HEK293 (cell line): ENCODE data around the gene CELF1.
A peak's percentile ranks its signal among the peaks of the same experiment; 100 is the strongest.

ENCODE experiments used
- CTCF ChIA-PET: fragments of 350-600 bp; formaldehyde crosslinking; extraction: SDS; loops from one replicate; lab custom pipeline; 2021; ENCODE audit warnings: antibody characterized with exemption; lab: Yijun Ruan, JAX
- POLR2A ChIA-PET: fragments of 300-600 bp; formaldehyde crosslinking; extraction: SDS; loops from one replicate; lab custom pipeline; 2020; ENCODE audit warnings: antibody characterized with exemption, inconsistent platforms; lab: Yijun Ruan, JAX
- H3K27ac ChIP-seq: fragments of 200-500 bp; sonication (Bioruptor generic); 2 replicates; pipeline ENCODE4 v1.5.1; 2014; ENCODE audit warnings: low read depth, low read length, control low read depth, inconsistent platforms; ENCODE audit errors: extremely low read depth
- H3K36me3 ChIP-seq, 2 experiments: fragments of 200-500 bp in 1 of 2; sonication (Bioruptor generic) in 1 of 2; 1 replicate in 1 of 2; 2 replicates in 1 of 2; pipeline ENCODE4 v1.5.1; 2014 to 2017; ENCODE audit warnings: inconsistent platforms in 2 of 2, low read length in 2 of 2; ENCODE audit not compliant: control insufficient read depth in 2 of 2, insufficient read depth in 1 of 2
- H3K4me1 ChIP-seq: fragments of 200-500 bp; sonication (Bioruptor generic); 2 replicates; pipeline ENCODE4 v1.5.1; 2014; ENCODE audit warnings: mild to moderate bottlenecking, low read length, inconsistent platforms; ENCODE audit not compliant: control insufficient read depth, insufficient read depth
- H3K4me3 ChIP-seq: 2 replicates; pipeline ENCODE4 v1.5.1; 2011; ENCODE audit warnings: low read depth, mild to moderate bottlenecking, control low read depth, low read length, moderate library complexity
- H3K9me3 ChIP-seq: fragments of 200-500 bp; sonication (Bioruptor generic); 2 replicates; pipeline ENCODE4 v1.5.1; 2014; ENCODE audit warnings: low read depth, low read length, inconsistent platforms; ENCODE audit not compliant: control insufficient read depth, insufficient read depth
- BCL11A ChIP-seq: fragments of 450-650 bp; formaldehyde crosslinking; IDR thresholded peaks from 2 replicates; pipeline ENCODE4 v1.5.1; 2016; ENCODE audit warnings: low read depth, missing biosample characterization, missing genetic modification characterization
- GFI1B ChIP-seq: fragments of 450-650 bp; formaldehyde crosslinking; IDR thresholded peaks from 2 replicates; pipeline ENCODE4 v1.5.1; 2016; ENCODE audit warnings: missing biosample characterization, missing genetic modification characterization
- GLIS1 ChIP-seq: fragments of 450-650 bp; formaldehyde crosslinking; IDR thresholded peaks from 2 replicates; pipeline ENCODE4 v1.5.1; 2016; ENCODE audit warnings: missing biosample characterization, missing genetic modification characterization
- KLF8 ChIP-seq: fragments of 450-650 bp; formaldehyde crosslinking; IDR thresholded peaks from 2 replicates; pipeline ENCODE4 v1.5.1; 2016; ENCODE audit warnings: missing biosample characterization, missing genetic modification characterization
- OSR2 ChIP-seq: fragments of 450-650 bp; formaldehyde crosslinking; IDR thresholded peaks from 2 replicates; pipeline ENCODE4 v1.5.1; 2016; ENCODE audit warnings: missing biosample characterization, missing genetic modification characterization
- YY2 ChIP-seq: fragments of 450-650 bp; formaldehyde crosslinking; IDR thresholded peaks from 2 replicates; pipeline ENCODE4 v1.5.1; 2016; ENCODE audit warnings: missing biosample characterization, missing genetic modification characterization
- ZBTB1 ChIP-seq: fragments of 450-650 bp; formaldehyde crosslinking; IDR thresholded peaks from 2 replicates; pipeline ENCODE4 v1.5.1; 2016; ENCODE audit warnings: missing biosample characterization, missing genetic modification characterization
- ZBTB20 ChIP-seq: fragments of 450-650 bp; formaldehyde crosslinking; IDR thresholded peaks from 2 replicates; pipeline ENCODE4 v1.5.1; 2016; ENCODE audit warnings: missing biosample characterization, missing genetic modification characterization
- ZNF138 ChIP-seq: fragments of 450-650 bp; formaldehyde crosslinking; IDR thresholded peaks from 2 replicates; pipeline ENCODE4 v1.5.1; 2016; ENCODE audit warnings: missing biosample characterization, missing genetic modification characterization, borderline replicate concordance
- ZNF202 ChIP-seq: fragments of 450-650 bp; formaldehyde crosslinking; IDR thresholded peaks from 2 replicates; pipeline ENCODE4 v1.5.1; 2016; ENCODE audit warnings: missing biosample characterization, missing genetic modification characterization, borderline replicate concordance
- ZNF239 ChIP-seq: fragments of 450-650 bp; formaldehyde crosslinking; IDR thresholded peaks from 2 replicates; pipeline ENCODE4 v1.5.1; 2016; ENCODE audit warnings: missing biosample characterization, missing genetic modification characterization
- ZNF529 ChIP-seq: fragments of 450-650 bp; formaldehyde crosslinking; IDR thresholded peaks from 2 replicates; pipeline ENCODE4 v1.5.1; 2017; ENCODE audit warnings: missing genetic modification characterization, missing biosample characterization; ENCODE audit not compliant: insufficient replicate concordance
- ZNF629 ChIP-seq: fragments of 450-650 bp; formaldehyde crosslinking; IDR thresholded peaks from 2 replicates; pipeline ENCODE4 v1.5.1; 2017; ENCODE audit warnings: missing biosample characterization, missing genetic modification characterization
- ZSCAN16 ChIP-seq: fragments of 450-650 bp; formaldehyde crosslinking; IDR thresholded peaks from 2 replicates; pipeline ENCODE4 v1.5.1; 2016; ENCODE audit warnings: missing biosample characterization, missing genetic modification characterization
- TF ChIP-seq, protein P1 (sequence below): fragments of 450-650 bp; formaldehyde crosslinking; IDR thresholded peaks from 2 replicates; pipeline ENCODE4 v1.5.1; 2016; ENCODE audit warnings: missing biosample characterization, missing genetic modification characterization
- TF ChIP-seq, protein P2 (sequence below): fragments of 450-650 bp; formaldehyde crosslinking; IDR thresholded peaks from 2 replicates; pipeline ENCODE4 v1.5.1; 2017; ENCODE audit warnings: missing biosample characterization, missing genetic modification characterization
- TF ChIP-seq, protein P3 (sequence below): fragments of 450-650 bp; formaldehyde crosslinking; IDR thresholded peaks from 2 replicates; pipeline ENCODE4 v1.5.1; 2016; ENCODE audit warnings: missing biosample characterization, missing genetic modification characterization
- TF ChIP-seq, protein P4 (sequence below): fragments of 450-650 bp; formaldehyde crosslinking; IDR thresholded peaks from 2 replicates; pipeline ENCODE4 v1.5.1; 2017; ENCODE audit warnings: missing biosample characterization, missing genetic modification characterization

CELF1 gene

DNA sequence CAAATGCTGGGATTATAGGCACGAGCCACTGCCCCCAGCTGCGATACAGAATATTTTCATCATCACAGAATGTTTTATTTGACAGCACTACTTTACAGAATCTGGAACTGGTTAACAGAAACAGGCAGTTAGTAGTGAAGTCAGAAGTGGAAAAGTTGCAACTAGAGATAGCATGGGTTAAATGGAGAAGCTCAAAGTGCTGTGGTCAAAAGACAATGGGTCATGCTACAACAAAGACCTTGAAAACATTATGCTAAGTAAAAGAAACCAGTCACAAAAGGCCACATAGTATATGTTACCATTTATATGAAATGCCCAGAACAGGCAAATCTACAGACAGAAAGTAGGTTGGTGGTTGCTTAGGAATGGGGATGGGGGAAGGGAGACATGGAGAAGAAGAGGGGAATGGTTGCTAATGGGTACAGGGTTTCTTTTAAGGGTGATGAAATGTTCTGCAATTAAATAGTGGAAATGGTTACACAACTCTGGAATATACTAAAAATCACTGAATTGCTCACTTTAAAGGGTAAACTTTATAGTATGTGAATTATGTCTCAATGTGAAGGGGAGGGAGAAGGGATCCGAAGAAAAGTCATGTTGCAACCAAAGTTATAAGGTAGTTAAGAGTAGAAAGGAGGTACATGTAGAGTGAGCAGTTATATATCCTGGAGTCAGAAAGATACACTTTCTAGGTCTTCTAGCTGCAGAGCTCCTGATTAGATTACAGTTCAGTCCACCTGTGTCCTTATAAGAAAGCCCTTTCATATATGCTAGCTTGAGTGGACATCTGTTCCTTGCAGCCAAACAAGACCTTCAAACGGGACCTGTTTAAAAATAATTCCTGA lies 57.7 kb downstream of the CELF1 start (continued):
- TF ChIP-seq, protein P1, sequence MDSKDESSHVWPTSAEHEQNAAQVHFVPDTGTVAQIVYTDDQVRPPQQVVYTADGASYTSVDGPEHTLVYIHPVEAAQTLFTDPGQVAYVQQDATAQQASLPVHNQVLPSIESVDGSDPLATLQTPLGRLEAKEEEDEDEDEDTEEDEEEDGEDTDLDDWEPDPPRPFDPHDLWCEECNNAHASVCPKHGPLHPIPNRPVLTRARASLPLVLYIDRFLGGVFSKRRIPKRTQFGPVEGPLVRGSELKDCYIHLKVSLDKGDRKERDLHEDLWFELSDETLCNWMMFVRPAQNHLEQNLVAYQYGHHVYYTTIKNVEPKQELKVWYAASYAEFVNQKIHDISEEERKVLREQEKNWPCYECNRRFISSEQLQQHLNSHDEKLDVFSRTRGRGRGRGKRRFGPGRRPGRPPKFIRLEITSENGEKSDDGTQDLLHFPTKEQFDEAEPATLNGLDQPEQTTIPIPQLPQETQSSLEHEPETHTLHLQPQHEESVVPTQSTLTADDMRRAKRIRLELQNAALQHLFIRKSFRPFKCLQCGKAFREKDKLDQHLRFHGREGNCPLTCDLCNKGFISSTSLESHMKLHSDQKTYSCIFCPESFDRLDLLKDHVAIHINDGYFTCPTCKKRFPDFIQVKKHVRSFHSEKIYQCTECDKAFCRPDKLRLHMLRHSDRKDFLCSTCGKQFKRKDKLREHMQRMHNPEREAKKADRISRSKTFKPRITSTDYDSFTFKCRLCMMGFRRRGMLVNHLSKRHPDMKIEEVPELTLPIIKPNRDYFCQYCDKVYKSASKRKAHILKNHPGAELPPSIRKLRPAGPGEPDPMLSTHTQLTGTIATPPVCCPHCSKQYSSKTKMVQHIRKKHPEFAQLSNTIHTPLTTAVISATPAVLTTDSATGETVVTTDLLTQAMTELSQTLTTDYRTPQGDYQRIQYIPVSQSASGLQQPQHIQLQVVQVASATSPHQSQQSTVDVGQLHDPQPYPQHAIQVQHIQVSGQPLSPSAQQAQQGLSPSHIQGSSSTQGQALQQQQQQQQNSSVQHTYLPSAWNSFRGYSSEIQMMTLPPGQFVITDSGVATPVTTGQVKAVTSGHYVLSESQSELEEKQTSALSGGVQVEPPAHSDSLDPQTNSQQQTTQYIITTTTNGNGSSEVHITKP (tag by site-specific recombination), result peak; percentile 73
- TF ChIP-seq GLIS1 (tag by site-specific recombination), result no peak

DNA sequence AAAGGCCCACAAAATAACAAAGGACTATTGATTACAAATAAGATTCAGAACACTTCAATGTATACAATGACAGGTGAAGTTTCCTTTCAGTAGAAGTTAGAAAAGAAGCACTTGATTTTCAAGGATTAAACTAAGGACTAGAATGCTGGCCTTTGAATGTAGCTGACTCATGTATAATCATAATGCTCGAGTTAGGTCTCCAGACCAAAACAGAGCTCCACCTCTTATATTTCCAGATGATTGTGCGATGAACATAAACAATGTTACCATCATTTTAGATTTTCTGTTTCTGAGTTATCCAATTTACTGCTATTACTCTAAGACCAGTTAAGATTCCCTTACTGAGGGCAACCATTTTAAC lies 63.6 kb downstream of the CELF1 start:
- CTCF ChIA-PET, result interaction anchor here (0.6 to 1.5 kb wide), 2 partner anchors 15 to 128 kb away, joined by 3 to 6 read pairs; no protein-coding TSS in a partner anchor
- Histone ChIP-seq H3K9me3 (no peaks in the 10 kb centered on the region), H3K27ac (no peak overlapping the region)
- POLR2A ChIA-PET, result no interaction called here
- TF ChIP-seq, protein P2, sequence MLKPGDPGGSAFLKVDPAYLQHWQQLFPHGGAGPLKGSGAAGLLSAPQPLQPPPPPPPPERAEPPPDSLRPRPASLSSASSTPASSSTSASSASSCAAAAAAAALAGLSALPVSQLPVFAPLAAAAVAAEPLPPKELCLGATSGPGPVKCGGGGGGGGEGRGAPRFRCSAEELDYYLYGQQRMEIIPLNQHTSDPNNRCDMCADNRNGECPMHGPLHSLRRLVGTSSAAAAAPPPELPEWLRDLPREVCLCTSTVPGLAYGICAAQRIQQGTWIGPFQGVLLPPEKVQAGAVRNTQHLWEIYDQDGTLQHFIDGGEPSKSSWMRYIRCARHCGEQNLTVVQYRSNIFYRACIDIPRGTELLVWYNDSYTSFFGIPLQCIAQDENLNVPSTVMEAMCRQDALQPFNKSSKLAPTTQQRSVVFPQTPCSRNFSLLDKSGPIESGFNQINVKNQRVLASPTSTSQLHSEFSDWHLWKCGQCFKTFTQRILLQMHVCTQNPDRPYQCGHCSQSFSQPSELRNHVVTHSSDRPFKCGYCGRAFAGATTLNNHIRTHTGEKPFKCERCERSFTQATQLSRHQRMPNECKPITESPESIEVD, result peak; percentile 9; the same call in 1 of the 2 replicates
- TF ChIP-seq, protein P3, sequence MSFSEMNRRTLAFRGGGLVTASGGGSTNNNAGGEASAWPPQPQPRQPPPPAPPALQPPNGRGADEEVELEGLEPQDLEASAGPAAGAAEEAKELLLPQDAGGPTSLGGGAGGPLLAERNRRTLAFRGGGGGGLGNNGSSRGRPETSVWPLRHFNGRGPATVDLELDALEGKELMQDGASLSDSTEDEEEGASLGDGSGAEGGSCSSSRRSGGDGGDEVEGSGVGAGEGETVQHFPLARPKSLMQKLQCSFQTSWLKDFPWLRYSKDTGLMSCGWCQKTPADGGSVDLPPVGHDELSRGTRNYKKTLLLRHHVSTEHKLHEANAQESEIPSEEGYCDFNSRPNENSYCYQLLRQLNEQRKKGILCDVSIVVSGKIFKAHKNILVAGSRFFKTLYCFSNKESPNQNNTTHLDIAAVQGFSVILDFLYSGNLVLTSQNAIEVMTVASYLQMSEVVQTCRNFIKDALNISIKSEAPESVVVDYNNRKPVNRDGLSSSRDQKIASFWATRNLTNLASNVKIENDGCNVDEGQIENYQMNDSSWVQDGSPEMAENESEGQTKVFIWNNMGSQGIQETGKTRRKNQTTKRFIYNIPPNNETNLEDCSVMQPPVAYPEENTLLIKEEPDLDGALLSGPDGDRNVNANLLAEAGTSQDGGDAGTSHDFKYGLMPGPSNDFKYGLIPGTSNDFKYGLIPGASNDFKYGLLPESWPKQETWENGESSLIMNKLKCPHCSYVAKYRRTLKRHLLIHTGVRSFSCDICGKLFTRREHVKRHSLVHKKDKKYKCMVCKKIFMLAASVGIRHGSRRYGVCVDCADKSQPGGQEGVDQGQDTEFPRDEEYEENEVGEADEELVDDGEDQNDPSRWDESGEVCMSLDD, result no peak
- TF ChIP-seq, all 188 proteins: peak for 1
- Histone ChIP-seq H3K4me1 (no peaks in the 10 kb centered on the region; the same call in 1 of the 2 replicates), H3K4me3 (no peak overlapping the region), H3K36me3 (peaks cover 15 to 54% of the 10 kb centered on the region in 2 experiments; a peak in 2 of 3 replicates)

DNA sequence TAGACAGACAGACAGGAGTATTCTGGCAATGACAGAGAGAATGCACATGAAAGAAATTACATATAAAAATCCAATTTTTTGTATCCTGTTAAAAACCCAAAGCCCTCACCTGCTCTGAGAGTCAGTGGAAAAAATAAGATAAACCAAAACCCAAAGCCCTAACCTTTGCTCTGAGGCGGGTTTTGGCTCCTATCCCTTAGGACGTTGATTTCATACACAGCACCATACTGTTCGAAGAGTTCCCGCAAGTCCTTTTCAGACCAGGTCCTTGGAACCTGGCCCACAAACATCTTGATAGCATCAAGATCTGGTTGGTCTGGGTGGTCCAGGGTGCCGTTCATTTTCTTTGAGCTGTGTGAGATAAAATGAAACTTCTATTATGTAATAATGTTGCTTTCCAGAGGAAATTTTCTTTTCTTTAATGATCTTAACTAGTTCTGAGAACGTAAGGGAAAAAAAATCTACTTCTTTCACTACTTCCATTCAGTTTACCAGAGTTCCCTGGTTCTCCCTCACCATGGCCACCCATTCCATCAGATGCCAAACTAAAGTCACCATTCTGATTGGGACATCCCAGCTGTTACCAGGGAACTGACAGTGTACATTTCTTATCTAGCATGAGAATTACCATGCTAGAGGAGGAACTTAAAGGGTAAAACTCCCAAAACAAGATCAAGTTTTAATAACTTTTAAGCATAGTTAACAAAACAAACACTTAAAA lies 64.1 kb downstream of the CELF1 start:
- no peaks in the 10 kb centered on the region; the same call in 1 of the 2 replicates for H3K4me1 ChIP-seq
- no peak overlapping the region for H3K27ac ChIP-seq
- CTCF ChIA-PET, result interaction anchor here (0.9 to 1.5 kb wide), 2 partner anchors 115 to 128 kb away, joined by 3 to 6 read pairs; no protein-coding TSS in a partner anchor
- no peaks in the 10 kb centered on the region for H3K9me3 ChIP-seq
- no peak overlapping the region for H3K4me3 ChIP-seq
- peaks cover 20 to 55% of the 10 kb centered on the region in 2 experiments; a peak in 2 of 3 replicates for H3K36me3 ChIP-seq
- TF ChIP-seq ZNF529, result no peak
- no peak for TF ChIP-seq ZNF138 (tag by site-specific recombination)
- TF ChIP-seq ZNF629 (tag by site-specific recombination), result no peak
- no peak for TF ChIP-seq OSR2
- TF ChIP-seq ZBTB20, result no peak
- TF ChIP-seq KLF8, result no peak
- TF ChIP-seq GFI1B (tag by site-specific recombination), result no peak
- no peak for TF ChIP-seq YY2 (tag by site-specific recombination)
- no peak for TF ChIP-seq ZSCAN16 (tag by site-specific recombination)
- no peak for TF ChIP-seq ZNF239
- no peak for TF ChIP-seq ZBTB1
- TF ChIP-seq, protein P4, sequence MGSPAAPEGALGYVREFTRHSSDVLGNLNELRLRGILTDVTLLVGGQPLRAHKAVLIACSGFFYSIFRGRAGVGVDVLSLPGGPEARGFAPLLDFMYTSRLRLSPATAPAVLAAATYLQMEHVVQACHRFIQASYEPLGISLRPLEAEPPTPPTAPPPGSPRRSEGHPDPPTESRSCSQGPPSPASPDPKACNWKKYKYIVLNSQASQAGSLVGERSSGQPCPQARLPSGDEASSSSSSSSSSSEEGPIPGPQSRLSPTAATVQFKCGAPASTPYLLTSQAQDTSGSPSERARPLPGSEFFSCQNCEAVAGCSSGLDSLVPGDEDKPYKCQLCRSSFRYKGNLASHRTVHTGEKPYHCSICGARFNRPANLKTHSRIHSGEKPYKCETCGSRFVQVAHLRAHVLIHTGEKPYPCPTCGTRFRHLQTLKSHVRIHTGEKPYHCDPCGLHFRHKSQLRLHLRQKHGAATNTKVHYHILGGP, result no peak
- no peak for TF ChIP-seq BCL11A (tag by site-specific recombination)
- no peak for TF ChIP-seq ZNF202 (tag by site-specific recombination)
- TF ChIP-seq, all 188 proteins: peak for 0
- POLR2A ChIA-PET, result no interaction called here
